Measurements from ENCODE around the gene GIPC2.

DNA sequence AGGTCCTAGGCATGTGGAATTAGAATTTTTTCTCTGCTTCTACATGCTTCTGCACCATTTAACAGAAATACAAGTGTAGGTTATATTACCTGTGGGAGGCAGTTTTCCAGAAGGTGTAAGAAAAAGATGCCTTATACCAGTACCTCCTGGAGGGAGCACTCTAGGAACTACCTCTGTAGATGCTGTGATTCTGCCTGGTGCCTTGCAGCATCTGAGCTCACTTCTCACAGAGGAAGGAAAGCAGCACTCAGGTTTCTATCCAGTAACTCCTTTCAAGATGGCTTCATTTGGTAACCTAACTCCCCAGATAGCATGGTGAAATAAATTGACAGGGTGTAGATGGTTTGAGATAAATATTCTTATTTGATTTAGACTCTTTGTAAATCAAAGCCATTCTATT lies 50.3 kb downstream of the GIPC2 start:
- TF ChIP-seq, protein P1, sequence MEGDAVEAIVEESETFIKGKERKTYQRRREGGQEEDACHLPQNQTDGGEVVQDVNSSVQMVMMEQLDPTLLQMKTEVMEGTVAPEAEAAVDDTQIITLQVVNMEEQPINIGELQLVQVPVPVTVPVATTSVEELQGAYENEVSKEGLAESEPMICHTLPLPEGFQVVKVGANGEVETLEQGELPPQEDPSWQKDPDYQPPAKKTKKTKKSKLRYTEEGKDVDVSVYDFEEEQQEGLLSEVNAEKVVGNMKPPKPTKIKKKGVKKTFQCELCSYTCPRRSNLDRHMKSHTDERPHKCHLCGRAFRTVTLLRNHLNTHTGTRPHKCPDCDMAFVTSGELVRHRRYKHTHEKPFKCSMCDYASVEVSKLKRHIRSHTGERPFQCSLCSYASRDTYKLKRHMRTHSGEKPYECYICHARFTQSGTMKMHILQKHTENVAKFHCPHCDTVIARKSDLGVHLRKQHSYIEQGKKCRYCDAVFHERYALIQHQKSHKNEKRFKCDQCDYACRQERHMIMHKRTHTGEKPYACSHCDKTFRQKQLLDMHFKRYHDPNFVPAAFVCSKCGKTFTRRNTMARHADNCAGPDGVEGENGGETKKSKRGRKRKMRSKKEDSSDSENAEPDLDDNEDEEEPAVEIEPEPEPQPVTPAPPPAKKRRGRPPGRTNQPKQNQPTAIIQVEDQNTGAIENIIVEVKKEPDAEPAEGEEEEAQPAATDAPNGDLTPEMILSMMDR (IDR thresholded peaks at IDR 0.05), result no peak
- TF ChIP-seq EP300 (IDR thresholded peaks at IDR 0.05), result no peak
